ENCODE measurements around the gene PRPSAP1.

Gene PRPSAP1

DNA sequence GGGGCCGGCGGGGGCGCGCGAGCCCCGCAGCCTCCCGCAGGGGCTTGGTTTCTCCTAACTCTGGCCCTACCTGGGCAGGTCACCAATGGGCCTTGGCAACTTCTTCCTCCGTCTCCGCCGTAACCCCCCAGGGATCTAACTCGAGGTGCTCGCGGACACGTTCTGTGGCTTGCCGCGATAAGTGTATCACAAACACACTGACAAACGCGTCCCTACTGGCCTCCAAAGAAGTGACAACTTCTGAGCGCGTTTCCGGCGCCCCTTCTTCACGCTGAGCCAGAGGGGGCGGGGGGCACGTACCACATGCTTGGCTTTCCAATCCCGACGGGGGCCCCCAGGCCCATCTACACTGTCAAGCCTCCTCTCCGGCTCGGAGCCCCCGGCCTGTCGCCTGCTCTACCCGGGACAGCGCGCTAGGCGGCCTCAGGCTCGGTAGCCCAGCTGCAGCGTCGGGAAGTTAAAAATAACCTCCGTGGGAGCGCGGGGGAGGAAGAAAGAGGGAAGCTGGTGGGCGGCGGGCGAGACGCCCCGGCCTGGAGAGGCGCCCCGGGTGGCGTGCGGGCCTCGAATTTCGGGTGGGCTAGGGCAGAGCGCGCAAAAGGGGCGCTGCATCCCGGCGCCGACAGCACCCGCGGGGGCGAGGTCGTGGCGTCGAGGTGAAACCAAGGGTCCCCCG, 30.0 kb upstream of the PRPSAP1 start:
- peak; percentile 41 for DNase-seq (ENCODE audit: low spot score)

DNA sequence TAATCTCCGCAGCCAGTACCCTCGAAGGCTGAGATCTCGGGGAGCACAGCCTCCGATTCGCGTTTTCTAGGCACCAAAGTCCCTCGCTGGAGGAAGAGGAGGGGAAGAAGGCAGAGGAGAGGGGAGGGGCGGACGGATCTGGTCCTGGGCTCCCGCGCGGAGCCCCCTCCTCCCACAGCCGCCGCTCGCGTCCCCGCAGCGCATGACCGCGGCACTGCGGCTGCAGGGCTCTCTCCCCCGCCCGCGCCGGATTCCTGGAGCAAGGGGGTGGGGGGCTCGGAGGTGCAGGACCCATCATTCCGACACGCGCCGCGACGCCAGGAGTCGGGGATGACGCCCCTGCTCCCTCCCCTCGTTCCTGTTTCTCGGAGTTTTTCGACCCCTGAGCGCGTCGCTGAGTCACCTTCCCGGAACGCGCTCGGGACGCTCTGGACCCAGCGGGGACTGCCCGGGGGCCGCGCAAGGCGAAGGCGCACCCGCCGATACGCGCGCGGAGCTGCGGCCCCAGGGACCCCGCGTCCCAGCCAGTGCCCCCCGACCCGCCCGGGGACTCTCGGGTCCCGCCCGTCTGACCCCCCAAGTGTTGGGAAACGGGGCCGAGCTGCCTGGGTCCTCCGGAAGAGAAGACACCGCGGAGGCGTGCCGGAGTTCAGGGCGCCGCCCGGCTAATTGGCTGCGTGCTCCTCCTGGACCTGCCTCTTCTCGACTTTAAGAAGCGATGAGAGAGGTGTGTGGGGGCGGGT, 29.3 kb upstream of the PRPSAP1 start:
- peak; percentile 54 for DNase-seq (ENCODE audit: low spot score)

GRCh38 chr17:76382351-76382802, 28.7 kb upstream of the PRPSAP1 start:
- no peak for DNase-seq (ENCODE audit: low spot score)

DNA sequence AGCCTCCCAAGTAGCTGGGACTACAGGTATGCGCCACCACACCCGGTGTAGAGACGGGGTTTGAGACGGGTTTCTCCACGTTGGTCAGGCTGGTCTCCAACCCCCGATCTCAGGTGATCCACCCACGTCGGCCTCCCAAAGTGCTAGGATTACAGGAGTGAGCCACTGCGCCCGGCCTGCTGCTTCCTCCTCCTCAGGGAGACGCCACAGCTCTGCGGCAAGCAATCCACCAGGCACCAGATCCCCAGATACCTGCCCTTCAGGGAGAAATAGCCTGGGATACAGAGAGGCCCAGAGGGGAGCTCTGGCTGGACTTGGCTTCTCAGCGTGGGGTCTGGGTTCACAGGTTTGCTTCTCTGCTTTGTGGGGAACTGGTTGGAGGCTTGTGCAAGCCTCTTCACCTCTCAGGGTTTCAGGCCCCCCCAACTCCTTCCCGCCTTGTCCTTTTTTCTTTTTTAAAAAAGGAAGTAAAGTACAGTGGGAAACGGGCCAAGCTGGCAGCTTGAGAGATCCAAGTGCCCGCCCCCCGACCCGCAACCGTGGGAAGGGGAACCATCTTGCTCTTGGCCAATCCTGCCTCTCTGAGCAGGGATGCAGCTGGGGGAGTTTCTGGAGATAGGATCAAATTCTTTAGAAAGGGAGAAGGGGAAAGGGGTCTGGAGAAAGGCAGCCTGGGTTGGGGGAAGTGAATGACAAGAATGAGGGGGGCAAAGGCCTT, 28.1 kb upstream of the PRPSAP1 start:
- DNase-seq (ENCODE audit: low spot score) = no peak

DNA sequence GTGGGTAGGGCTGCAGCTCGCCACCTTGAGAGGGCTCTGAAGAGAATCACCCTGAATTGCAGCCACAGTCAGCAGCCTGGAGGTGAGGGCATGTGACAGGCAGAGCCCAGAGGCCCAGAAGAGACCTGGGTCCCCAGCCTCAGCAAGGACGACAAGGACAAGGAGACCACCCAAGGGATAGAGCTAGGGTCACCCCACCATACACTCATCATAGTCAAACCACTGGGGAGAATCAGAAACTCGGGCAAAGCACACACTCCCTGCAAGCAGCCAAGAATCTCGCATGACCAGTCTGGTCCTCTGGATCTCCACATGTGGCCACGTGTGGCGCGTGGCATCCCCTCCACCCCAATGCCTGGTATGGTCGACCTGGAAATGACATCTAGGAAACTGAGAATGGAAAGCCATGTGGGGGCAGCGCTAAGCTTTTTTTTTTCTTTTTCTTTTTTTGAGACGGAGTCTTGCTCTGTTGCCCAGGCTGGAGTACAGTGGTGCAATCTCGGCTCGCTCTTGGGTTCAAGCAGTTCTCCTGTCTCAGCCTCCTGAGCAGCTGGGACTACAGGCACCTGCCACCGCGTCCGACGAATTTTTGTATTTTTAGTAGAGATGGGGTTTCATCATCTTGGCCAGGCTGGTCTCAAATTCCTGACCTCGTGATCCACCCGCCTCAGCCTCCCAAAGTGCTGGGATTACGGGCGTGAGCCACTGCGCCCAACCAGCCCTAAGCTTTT, 26.1 kb upstream of the PRPSAP1 start:
- DNase-seq (ENCODE audit: low spot score) = no peak

DNA sequence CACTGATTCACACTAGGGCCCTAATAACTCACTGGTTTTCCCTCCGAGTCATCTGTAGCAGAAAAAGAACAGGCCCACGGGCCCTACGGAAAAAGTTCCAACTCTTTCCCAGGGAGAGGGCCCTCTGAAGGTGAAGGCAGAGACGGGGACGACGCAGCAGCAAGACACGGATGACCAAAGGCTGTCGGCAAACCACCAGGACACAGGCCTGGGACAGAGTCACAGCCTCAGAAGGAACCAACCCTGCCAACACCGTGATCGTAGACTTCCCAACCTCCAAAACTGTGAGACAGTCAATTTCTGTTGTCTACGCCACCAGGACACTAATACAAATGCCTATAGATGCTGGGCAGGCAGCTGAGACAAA, 25.5 kb upstream of the PRPSAP1 start:
- no peak for DNase-seq (ENCODE audit: low spot score)

- DNase-seq (ENCODE audit: low spot score) = no peak
Measured at GRCh38 chr17:76378548-76379274, 25.0 kb upstream of the PRPSAP1 start.

GRCh38 chr17:76376318-76377133, 22.8 kb upstream of the PRPSAP1 start:
- DNase-seq (ENCODE audit: low spot score) = no peak

- DNase-seq (ENCODE audit: low spot score) = no peak
Measured at GRCh38 chr17:76371656-76372628, 18.2 kb upstream of the PRPSAP1 start.

GRCh38 chr17:76370261-76370993, 16.7 kb upstream of the PRPSAP1 start:
- DNase-seq (ENCODE audit: low spot score) = no peak

GRCh38 chr17:76369804-76370203, 16.1 kb upstream of the PRPSAP1 start:
- no peak for DNase-seq (ENCODE audit: low spot score)

DNA sequence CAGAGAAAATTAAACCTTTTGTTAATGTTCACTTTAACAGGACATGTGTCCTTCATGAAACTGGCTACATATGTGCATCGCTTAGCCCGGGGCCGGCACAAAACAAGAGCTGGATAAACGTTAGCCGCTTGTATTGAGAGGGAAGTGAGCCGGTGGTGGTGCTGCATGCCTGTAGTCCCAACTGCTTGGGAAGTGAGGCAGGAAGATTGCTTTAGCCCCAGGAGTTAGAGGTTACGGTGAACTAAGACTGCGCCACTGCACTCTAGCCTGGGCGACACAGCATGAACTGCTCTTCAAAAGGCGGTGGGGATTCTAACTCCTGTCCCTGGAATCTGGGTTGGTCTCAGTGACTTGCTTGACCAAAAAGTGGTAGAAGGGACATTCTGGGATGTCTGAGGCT, 15.7 kb upstream of the PRPSAP1 start:
- no peak for DNase-seq (ENCODE audit: low spot score)

DNA sequence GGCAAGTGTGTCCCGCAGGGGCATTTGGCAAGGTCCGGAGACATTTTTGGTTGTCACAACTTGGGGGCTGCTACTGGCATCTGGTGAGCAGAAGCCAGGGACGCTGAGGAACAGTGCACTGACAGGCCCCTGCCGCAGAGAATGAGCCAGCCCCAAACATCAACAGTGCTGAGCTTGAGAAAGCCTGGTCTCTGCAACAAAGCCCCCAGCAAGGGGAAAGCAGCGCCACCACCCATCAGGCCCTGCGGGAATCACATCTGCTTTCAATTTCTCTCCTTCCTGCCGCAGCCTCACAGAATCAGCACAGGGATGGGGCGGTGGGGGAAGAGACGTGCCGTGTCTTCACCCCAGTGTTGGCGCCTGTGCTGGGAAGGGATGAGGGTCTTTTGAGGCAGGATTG, 14.8 kb upstream of the PRPSAP1 start:
- no peak for DNase-seq (ENCODE audit: low spot score)

- no peak for DNase-seq (ENCODE audit: low spot score)
Measured at GRCh38 chr17:76367642-76368041, 13.9 kb upstream of the PRPSAP1 start.

DNA sequence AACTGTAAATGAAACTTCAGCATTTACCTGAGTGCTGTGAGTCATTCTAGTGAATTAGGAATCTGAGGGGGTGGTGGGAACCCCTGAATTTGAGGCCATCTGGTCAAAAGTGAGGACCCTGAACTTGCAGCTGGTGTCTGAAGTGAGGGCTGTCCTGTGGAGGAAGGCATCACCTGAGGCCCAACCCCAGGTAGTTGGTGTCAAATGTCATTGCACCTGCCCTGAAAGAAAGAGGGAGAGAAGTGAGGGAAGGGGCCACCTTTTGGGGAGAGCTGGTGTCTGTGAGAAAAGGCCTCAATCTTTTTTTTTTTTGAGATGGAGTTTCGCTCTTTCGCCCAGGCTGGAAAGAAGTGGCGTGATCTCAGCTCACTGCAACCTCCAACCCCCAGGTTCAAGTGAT, 12.5 kb upstream of the PRPSAP1 start:
- no peak for DNase-seq (ENCODE audit: low spot score)

DNA sequence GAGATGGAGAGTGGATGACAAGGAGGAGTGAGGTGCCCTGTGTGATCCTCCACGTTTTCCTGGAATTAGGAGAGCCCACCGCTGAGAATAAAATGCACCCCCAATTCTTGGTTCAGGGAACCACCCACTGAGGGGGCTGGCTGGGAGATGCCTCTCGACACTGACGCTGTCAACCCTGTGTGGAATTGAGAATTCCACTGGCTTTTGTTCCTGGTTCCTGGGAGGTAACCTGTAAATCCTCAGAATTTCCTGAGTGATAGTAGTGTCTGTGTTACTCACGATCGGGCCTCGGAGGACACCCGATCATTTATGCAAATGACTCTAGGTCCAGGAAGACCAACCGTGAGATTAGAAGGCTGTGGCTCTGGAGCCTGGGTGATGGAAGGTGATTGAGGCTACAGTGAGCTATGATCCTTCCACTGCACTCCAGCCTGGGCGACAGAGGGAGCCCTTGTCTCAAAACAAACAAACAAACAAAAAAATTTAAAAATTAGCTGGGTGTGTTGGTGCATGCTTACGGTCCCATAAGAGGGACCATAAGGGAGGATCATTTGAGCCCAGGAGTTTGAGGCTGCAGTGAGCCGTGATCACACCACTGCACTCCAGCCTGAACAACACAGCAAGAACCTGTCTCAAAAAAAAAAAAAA, 11.7 kb upstream of the PRPSAP1 start:
- DNase-seq (ENCODE audit: low spot score) = no peak

DNA sequence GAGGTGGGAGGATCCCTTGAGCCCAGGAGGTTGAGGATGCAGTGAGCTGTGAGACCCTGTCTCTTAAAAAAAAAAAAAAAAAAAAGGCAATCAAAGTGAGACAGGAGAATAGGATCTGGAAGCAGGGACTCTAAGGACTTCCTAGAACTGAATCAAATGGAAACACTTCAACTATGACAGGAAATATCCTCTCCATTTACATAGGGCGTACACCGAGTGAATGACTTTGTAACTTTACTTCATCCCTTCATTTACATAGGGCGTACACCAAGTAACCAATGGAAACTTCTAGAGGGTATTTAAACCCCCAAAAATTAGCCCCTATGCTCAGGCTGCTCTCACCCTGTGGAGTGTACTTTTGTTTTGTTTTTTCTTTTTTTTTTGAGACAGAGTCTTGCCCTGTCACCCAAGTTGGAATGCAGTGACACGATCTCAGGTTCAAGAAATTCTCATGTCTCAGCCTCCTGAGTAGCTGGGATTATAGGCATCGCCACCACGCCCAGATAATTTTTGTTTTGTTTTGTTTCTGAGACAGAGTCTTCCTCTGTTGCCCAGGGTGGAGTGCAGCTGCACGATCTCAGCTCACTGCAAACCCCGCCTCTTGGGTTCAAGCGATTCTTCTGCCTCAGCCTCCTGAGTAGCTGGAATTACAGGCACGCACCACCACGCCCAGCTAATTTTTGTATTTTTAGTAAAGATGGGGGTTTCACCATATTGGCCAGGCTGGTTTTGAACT, 9.6 kb upstream of the PRPSAP1 start:
- DNase-seq (ENCODE audit: low spot score) = no peak

GRCh38 chr17:76360461-76360860, 6.7 kb upstream of the PRPSAP1 start:
- DNase-seq (ENCODE audit: low spot score) = no peak

All from CD4-positive, alpha-beta T cell treated with Interleukin-2 at 100 ng/mL for 4 hours (primary cell).